ENCODE data around the gene CARD10. TPM values are rescaled to one million over a fixed set of nuclear protein-coding genes. Genes with fewer than 3 reads are reported as not detected.

Gene CARD10
- total and polyA plus RNA-seq, 4 donors = 6.8 to 16.3 (median 10.2) TPM

DNA sequence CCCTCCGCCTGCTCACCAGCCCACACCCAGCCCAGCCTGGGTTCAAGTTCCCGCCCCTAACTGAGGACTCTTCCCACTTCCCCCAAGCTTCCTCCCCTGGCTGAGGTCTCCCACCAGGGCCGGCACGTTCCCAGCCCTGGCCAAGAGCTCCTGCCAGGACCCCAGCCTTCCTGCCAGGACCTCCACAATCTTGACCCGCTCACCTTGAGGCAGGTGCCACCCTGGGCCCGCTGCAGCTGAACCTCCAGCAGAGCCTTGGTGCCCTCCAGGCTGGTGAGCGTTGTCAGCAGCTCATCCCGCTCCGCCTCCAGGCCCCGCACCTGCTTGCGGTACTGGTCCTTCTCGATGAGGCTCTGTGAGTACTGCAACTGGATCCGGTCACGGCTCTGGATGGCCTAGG, 13.2 kb downstream of the CARD10 start:
- DNase-seq (no peak), ATAC-seq (ENCODE audit: insufficient read depth, low FRiP score) (no peak)
- TF ChIP-seq, protein P1, sequence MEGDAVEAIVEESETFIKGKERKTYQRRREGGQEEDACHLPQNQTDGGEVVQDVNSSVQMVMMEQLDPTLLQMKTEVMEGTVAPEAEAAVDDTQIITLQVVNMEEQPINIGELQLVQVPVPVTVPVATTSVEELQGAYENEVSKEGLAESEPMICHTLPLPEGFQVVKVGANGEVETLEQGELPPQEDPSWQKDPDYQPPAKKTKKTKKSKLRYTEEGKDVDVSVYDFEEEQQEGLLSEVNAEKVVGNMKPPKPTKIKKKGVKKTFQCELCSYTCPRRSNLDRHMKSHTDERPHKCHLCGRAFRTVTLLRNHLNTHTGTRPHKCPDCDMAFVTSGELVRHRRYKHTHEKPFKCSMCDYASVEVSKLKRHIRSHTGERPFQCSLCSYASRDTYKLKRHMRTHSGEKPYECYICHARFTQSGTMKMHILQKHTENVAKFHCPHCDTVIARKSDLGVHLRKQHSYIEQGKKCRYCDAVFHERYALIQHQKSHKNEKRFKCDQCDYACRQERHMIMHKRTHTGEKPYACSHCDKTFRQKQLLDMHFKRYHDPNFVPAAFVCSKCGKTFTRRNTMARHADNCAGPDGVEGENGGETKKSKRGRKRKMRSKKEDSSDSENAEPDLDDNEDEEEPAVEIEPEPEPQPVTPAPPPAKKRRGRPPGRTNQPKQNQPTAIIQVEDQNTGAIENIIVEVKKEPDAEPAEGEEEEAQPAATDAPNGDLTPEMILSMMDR (IDR thresholded peaks at IDR 0.05; ENCODE audit: control extremely low read depth, extremely low read depth) = no peak
- WGBS, 2 donors = 86 to 88% methylated on average over 14 of the region's 14 CpGs
- no peak overlapping the region for H3K27ac ChIP-seq (ENCODE audit: low read depth in 1 of 2, low read length in 1 of 2)
- H3K9ac ChIP-seq (ENCODE audit: insufficient read depth in 1 of 2, low read length in 2 of 2) = no peak overlapping the region
- H3K9me3 ChIP-seq (ENCODE audit: control insufficient read depth in 4 of 4, insufficient read depth in 3 of 4, low read length in 3 of 4) = no peaks in the 10 kb centered on the region
- H3K4me3 ChIP-seq = no peak overlapping the region
- no peaks in the 10 kb centered on the region for H3K27me3 ChIP-seq (ENCODE audit: control insufficient read depth in 3 of 3, insufficient read depth in 3 of 3, low read length in 2 of 3)
- H3K36me3 ChIP-seq (ENCODE audit: control insufficient read depth in 4 of 4, insufficient read depth in 4 of 4, low read length in 4 of 4) = peaks cover 0 to 7% (median 0%) of the 10 kb centered on the region in 4 donors
- H3K4me1 ChIP-seq (ENCODE audit: control insufficient read depth in 5 of 5, insufficient read depth in 5 of 5, low read length in 5 of 5) = peaks cover 0 to 36% (median 16%) of the 10 kb centered on the region in 5 donors

GRCh38 chr22:37505565-37505964, 13.7 kb downstream of the CARD10 start:
- peaks cover 0 to 7% (median 0%) of the 10 kb centered on the region in 4 donors for H3K36me3 ChIP-seq (ENCODE audit: control insufficient read depth in 4 of 4, insufficient read depth in 4 of 4, low read length in 4 of 4)
- 94 to 96% methylated on average over 4 of the region's 4 CpGs for WGBS, 2 donors
- no peak for DNase-seq
- no peaks in the 10 kb centered on the region for H3K27me3 ChIP-seq (ENCODE audit: control insufficient read depth in 3 of 3, insufficient read depth in 3 of 3, low read length in 2 of 3)
- H3K9ac ChIP-seq (ENCODE audit: insufficient read depth in 1 of 2, low read length in 2 of 2) = no peak overlapping the region
- no peak for ATAC-seq (ENCODE audit: insufficient read depth, low FRiP score)
- no peak overlapping the region for H3K4me3 ChIP-seq
- H3K9me3 ChIP-seq (ENCODE audit: control insufficient read depth in 4 of 4, insufficient read depth in 3 of 4, low read length in 3 of 4) = no peaks in the 10 kb centered on the region
- H3K27ac ChIP-seq (ENCODE audit: low read depth in 1 of 2, low read length in 1 of 2) = no peak overlapping the region
- H3K4me1 ChIP-seq (ENCODE audit: control insufficient read depth in 5 of 5, insufficient read depth in 5 of 5, low read length in 5 of 5) = peaks cover 0 to 38% (median 20%) of the 10 kb centered on the region in 5 donors
- TF ChIP-seq, protein P1 (IDR thresholded peaks at IDR 0.05; ENCODE audit: control extremely low read depth, extremely low read depth) = no peak

GRCh38 chr22:37504964-37505363, 14.3 kb downstream of the CARD10 start:
- no peak for DNase-seq
- H3K9me3 ChIP-seq (ENCODE audit: control insufficient read depth in 4 of 4, insufficient read depth in 3 of 4, low read length in 3 of 4) = no peaks in the 10 kb centered on the region
- H3K36me3 ChIP-seq (ENCODE audit: control insufficient read depth in 4 of 4, insufficient read depth in 4 of 4, low read length in 4 of 4) = peaks cover 0 to 7% (median 0%) of the 10 kb centered on the region in 4 donors
- no peaks in the 10 kb centered on the region for H3K27me3 ChIP-seq (ENCODE audit: control insufficient read depth in 3 of 3, insufficient read depth in 3 of 3, low read length in 2 of 3)
- WGBS, 2 donors = 96 to 97% methylated on average over 4 of the region's 4 CpGs
- peak overlapping the region; percentile 42 to 66 for H3K27ac ChIP-seq (ENCODE audit: low read depth in 1 of 2, low read length in 1 of 2)
- H3K4me3 ChIP-seq = no peak overlapping the region
- peaks cover 0 to 32% (median 22%) of the 10 kb centered on the region in 5 donors for H3K4me1 ChIP-seq (ENCODE audit: control insufficient read depth in 5 of 5, insufficient read depth in 5 of 5, low read length in 5 of 5)
- H3K9ac ChIP-seq (ENCODE audit: insufficient read depth in 1 of 2, low read length in 2 of 2) = no peak overlapping the region
- TF ChIP-seq, protein P1 (IDR thresholded peaks at IDR 0.05; ENCODE audit: control extremely low read depth, extremely low read depth) = no peak
- ATAC-seq (ENCODE audit: insufficient read depth, low FRiP score) = no peak

- no peak for DNase-seq
- Histone ChIP-seq H3K36me3 (ENCODE audit: control insufficient read depth in 4 of 4, insufficient read depth in 4 of 4, low read length in 4 of 4) (peaks cover 0 to 7% (median 0%) of the 10 kb centered on the region in 4 donors), H3K9ac (ENCODE audit: insufficient read depth in 1 of 2, low read length in 2 of 2) (no peak overlapping the region), H3K27ac (ENCODE audit: low read depth in 1 of 2, low read length in 1 of 2) (peak overlapping the region; percentile 41 to 79), H3K9me3 (ENCODE audit: control insufficient read depth in 4 of 4, insufficient read depth in 3 of 4, low read length in 3 of 4) (no peaks in the 10 kb centered on the region), H3K27me3 (ENCODE audit: control insufficient read depth in 3 of 3, insufficient read depth in 3 of 3, low read length in 2 of 3) (no peaks in the 10 kb centered on the region), H3K4me1 (ENCODE audit: control insufficient read depth in 5 of 5, insufficient read depth in 5 of 5, low read length in 5 of 5) (peaks cover 0 to 25% (median 17%) of the 10 kb centered on the region in 5 donors), H3K4me3 (no peak overlapping the region)
- TF ChIP-seq, protein P1 (IDR thresholded peaks at IDR 0.05; ENCODE audit: control extremely low read depth, extremely low read depth) = no peak
- 60 to 80% methylated on average over 11 of the region's 11 CpGs for WGBS, 2 donors
- no peak for ATAC-seq (ENCODE audit: insufficient read depth, low FRiP score)
Measured at GRCh38 chr22:37503850-37504249, 15.4 kb downstream of the CARD10 start.

All from lung (tissue), 12 donors.